Fibroblast of skin of scalp (primary cell): ENCODE measurements around the gene TYW1. TPM values are rescaled to one million over a fixed set of nuclear protein-coding genes. Genes with fewer than 3 reads are reported as not detected.
"Not testable (repeated sequence)": the region's sequence is repeated elsewhere in the genome, so short reads cannot be mapped to it uniquely, and the experiment has no call there.

Experiments
- DNase-seq: peaks from one replicate; pipeline ENCODE4 v3.0.0-alpha.2; 2013
- polyA plus RNA-seq, 2 experiments: library from polyadenylated mRNA; unstranded; fragments of 120-200 nt; gene quantifications; one replicate each; pipeline ENCODE4 v1.2.1, GENCODE V29; 2013; ENCODE audit not compliant: insufficient read length in 2 of 2

The TYW1 gene, protein sequence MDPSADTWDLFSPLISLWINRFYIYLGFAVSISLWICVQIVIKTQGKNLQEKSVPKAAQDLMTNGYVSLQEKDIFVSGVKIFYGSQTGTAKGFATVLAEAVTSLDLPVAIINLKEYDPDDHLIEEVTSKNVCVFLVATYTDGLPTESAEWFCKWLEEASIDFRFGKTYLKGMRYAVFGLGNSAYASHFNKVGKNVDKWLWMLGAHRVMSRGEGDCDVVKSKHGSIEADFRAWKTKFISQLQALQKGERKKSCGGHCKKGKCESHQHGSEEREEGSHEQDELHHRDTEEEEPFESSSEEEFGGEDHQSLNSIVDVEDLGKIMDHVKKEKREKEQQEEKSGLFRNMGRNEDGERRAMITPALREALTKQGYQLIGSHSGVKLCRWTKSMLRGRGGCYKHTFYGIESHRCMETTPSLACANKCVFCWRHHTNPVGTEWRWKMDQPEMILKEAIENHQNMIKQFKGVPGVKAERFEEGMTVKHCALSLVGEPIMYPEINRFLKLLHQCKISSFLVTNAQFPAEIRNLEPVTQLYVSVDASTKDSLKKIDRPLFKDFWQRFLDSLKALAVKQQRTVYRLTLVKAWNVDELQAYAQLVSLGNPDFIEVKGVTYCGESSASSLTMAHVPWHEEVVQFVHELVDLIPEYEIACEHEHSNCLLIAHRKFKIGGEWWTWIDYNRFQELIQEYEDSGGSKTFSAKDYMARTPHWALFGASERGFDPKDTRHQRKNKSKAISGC
- polyA plus RNA-seq (2013, experiment 1 of 2; ENCODE audit: insufficient read length) = 14.8 TPM
- 14.4 TPM for polyA plus RNA-seq (2013, experiment 2 of 2; ENCODE audit: insufficient read length)

GRCh38 chr7:66996444-66997191 lies at the start of gene TYW1:
Gene TYW1 (plus strand): TSS chr7:66996833. CDS start chr7:66996979, 146 bp downstream.
- peak; percentile 98 for DNase-seq

GRCh38 chr7:66948480-66949109 lies 48.0 kb upstream of the TYW1 start:
- DNase-seq = no peak

GRCh38 chr7:66950311-66950710 lies 46.3 kb upstream of the TYW1 start:
- DNase-seq = no peak

DNA sequence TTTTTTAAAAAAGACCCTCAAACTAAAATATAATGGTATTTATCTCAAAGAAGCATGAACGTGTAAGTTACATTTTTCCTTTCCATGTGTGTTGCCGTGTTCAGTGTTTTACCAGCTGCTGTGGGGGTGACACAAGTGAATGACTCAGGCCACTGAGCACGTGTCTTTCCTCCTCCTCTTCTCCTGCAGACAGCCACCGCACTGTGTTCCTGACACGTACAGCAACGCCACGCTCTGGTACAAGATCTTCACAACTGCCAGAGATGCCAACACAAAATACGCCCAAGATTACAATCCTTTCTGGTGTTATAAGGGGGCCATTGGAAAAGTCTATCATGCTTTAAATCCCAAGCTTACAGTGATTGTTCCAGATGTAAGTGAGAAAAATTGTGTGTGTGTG lies 45.9 kb upstream of the TYW1 start:
- no peak for DNase-seq

GRCh38 chr7:66952343-66953043 lies 44.1 kb upstream of the TYW1 start:
- DNase-seq = peak; percentile 27

- no peak for DNase-seq
These were observed 43.6 kb upstream of the TYW1 start for GRCh38 chr7:66953044-66953427.

GRCh38 chr7:66957595-66958290 lies 38.9 kb upstream of the TYW1 start:
- DNase-seq = peak; percentile 11

GRCh38 chr7:66958538-66959350 lies 37.9 kb upstream of the TYW1 start:
- no peak for DNase-seq

DNA sequence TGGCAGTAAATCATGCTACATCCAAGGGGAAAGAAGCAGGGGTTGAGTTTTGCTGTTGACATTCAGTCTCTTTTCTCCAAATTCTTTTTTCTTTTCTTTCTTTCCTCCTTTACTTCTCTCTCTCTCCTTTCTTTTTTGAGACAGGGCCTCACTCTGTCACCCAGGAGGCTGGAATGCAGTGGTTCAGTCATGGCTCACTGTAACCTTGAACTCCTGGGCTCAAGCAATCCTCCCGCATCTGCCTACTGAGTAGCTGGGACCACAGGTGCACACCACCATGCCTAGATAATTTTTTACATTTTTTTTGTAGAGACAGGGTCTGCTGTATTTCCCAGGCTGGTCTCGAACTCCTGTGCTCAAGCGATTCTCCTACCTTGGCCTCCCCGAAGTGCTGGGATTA lies 36.4 kb upstream of the TYW1 start:
- DNase-seq = no peak

DNA sequence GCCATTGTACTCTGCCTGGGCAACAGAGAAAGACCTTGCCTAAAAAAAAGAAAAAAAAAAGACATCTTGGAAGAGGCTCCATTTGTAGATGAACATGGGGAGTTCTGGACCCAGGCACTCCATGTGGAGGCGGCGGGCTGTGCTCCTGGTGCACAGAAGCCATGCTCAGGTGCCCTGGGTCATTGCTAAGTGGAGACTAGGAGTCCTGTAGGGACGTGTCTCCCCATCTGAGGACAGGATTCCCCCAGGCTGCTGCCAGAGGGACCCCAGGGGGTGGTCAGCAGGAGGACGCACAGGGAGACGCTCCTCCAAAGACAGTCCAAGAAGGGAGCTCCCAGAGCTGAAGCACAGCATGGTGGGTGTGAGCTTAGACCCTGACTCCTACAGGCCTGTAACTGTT lies 35.5 kb upstream of the TYW1 start:
- no peak for DNase-seq

- peak; percentile 36 for DNase-seq
These were observed 32.2 kb upstream of the TYW1 start for GRCh38 chr7:66964411-66964810.

DNA sequence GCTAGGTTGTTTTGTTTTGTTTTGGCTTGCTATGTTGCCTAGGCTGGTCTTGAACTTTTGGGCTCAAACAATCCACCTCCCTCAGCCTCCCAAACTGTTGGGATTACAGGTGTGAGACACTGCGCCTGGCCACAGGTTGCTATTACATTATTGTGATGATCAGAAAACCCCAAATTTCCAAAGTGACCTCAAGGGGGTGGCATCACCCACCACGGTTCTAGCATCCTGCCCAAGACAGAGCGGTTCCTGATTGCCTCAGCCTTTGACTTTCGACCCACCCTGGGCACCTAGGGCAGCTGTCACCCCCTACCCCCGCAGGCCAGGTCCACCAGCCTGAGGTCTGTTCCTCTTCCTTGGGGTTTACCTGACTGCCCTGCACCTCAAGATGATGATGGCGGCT lies 29.6 kb upstream of the TYW1 start:
- no peak for DNase-seq

DNA sequence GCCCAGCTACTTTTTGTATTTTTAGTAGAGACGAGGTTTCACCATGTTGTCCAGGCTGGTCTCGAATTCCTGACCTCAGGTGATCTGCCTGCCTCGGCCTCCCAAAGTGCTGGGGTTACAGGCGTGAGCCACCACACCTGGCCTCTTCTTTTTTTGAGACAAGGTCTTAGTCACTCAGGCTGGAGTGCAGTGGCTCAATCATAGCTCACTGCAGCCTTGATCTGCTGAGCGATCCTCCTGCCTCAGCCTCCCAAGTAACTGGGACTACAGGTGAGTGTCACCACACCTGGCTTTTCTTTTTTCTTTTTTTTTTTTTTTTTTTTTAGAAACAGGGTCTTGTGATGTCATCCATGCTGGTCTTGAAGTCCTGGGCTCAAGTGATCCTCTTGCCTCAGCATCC lies 27.6 kb upstream of the TYW1 start:
- DNase-seq = not testable (repeated sequence)

DNA sequence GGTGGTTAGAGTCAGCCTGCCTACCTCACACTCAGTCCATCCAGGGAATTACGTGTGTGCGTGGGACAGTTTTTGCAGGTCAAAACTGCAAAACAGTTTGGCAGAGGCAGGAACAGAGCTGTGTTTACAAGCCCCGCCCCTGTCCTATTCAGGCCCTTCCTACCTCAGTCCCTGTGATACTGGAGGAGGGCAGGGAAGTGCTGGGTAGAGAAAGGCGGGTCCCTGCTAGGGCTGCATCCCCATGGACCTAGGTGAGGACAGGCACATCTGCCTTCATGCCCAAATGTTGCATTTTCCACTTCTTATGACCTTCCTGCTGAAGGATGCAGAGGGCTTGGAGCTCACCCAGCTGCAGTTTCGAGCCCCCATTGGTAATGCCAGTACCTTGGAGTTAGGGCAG lies 26.3 kb upstream of the TYW1 start:
- DNase-seq = no peak

GRCh38 chr7:66974986-66975590 lies 21.5 kb upstream of the TYW1 start:
- DNase-seq = peak; percentile 9

DNA sequence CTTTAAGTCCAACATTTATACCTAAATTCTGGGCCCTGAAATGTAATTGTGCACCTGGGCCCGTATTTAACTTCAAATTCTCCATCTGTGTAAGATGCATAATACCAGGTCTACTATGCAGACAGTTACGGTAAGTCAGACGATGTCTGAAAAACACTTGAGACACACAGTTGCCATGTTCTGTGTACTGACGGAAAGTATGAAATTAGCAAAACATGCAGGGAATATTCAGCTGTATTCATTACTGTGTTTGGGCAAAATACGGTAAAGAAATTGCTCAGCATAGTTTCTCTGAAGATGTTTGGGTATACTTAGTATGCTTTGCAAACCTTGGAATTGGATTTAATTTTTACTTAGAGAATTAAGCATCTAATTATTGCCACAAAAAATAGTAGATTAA lies 18.3 kb upstream of the TYW1 start:
- DNase-seq = not testable (repeated sequence)

GRCh38 chr7:66979013-66979412 lies 17.6 kb upstream of the TYW1 start:
- DNase-seq = not testable (repeated sequence)

GRCh38 chr7:66980336-66980735 lies 16.3 kb upstream of the TYW1 start:
- DNase-seq = not testable (repeated sequence)

GRCh38 chr7:66989552-66989951 lies 7.1 kb upstream of the TYW1 start:
- DNase-seq = not testable (repeated sequence)

DNA sequence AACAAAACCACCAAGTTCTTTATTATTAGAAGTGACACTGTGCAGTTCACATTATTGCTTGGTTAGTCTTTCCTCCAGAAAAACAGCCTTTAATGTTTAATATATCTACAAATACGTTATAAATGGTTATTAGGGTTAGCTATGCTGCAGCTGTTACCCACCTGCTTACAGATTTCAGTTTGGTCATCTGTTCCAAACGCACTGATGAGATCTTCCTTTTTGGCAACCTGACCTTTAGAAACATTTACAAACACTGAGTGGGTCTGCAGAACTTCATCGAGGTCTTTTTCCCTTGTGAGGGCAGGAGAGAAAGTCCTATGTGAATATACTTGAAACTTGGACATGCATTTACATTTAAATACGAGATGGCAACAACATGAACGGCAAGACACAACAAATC lies 2.6 kb upstream of the TYW1 start:
- not testable (repeated sequence) for DNase-seq
